Measurements from ENCODE around the gene PYGO2. TPM values are rescaled to one million over a fixed set of nuclear protein-coding genes. Genes with fewer than 3 reads are reported as not detected.

The PYGO2 gene
- total RNA-seq, 3 donors from 2014 or later (not counting 1 experiment from before 2014, with no cell fraction given), result 21.6 to 32.1 (median 27.5) TPM

DNA sequence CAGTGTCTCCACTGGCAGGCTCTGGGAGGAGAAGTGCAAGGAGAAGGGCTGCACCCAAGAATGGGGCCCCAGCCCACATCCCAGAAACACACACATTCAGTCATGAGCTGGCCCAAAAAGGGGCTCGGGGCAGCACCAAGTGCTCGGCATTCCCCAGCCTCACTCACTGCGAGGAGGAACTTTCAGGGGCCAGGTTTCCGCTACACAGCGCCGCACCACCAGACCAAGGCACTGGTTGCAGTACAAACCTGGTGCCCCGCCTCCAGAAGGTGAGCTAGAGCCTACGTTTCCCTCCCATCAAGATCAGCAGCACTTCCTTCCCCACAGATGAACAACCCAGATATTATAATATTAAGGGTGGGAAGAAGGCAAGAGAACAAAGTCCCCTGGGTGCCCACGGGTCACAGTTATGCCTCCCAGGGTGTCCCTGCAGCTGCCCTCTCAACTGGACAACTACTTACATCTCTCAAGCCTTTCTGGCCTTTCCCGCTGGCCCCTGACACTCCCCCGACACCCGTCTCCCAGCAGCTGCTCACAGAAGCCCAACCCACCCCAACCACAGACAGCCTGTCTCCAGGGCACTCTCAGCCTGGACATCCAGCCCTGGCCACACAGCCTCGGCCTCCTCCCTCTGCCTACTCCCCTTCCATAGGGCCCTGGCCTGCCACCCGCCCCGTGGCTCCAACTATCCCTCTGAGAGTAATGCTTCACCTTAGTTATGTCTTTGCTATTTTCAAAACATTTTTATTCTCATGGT is 9.5 kb downstream of the PYGO2 start:
- intact Hi-C loops (cut with micrococcal nuclease), result no loop called here
- ATAC-seq (no peak), DNase-seq (peak in 1 of 2 donors; percentile 87)
- no peak for TF ChIP-seq CTCF (IDR thresholded peaks at IDR 0.05)
- Histone ChIP-seq H3K4me1 (ENCODE audit: control insufficient read depth, insufficient read depth, low read length) (peaks cover 57% of the 10 kb centered on the region), H3K9me3 (ENCODE audit: control insufficient read depth, insufficient read depth, low read length) (no peaks in the 10 kb centered on the region), H3K27me3 (ENCODE audit: control insufficient read depth, insufficient read depth, low read length) (no peaks in the 10 kb centered on the region), H3K36me3 (ENCODE audit: control insufficient read depth, insufficient read depth, low read length) (peaks cover 33% of the 10 kb centered on the region), H3K27ac (ENCODE audit: low read length) (peak overlapping the region; percentile 95), H3K4me3 (ENCODE audit: low read length) (no peak overlapping the region)
- WGBS (ENCODE audit: insufficient coverage), result 39% methylated on average over 14 of the region's 15 CpGs
- H3K9me3 Mint-ChIP-seq, result no peaks in the 10 kb centered on the region
- H3K4me3 Mint-ChIP-seq, result peak overlapping the region; percentile 68
- no peaks in the 10 kb centered on the region for H3K36me3 Mint-ChIP-seq
- no peaks in the 10 kb centered on the region for H3K27me3 Mint-ChIP-seq (ENCODE audit: low read depth in 2 of 2)
- peak overlapping the region; percentile 89 to 94 for H3K27ac Mint-ChIP-seq
- H3K4me1 Mint-ChIP-seq, result peaks cover 49 to 62% of the 10 kb centered on the region in 2 donors

DNA sequence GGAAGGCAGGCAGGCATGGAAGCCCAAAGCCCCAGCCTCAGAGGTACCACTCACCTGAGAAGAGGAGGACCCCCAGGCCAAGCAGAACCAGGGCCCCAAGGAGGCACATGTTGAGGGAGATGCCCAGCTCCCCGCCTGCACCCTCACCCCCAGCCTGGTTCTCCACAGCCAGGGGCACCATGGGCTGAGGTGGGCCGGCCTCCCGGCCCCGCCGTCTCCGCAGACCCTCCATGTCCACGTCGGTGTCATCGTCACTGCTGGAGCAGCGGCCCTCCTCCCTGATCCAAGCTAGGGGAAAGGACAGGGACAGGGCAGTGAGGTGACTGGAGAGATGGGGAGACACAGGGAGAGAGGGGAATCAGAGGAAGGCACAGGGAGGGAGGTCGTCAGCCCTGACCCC is 13.5 kb downstream of the PYGO2 start:
- Mint-ChIP-seq H3K4me3 (no peak overlapping the region), H3K9me3 (no peaks in the 10 kb centered on the region), H3K4me1 (peaks cover 18 to 40% of the 10 kb centered on the region in 2 donors), H3K27me3 (ENCODE audit: low read depth in 2 of 2) (no peaks in the 10 kb centered on the region), H3K36me3 (no peaks in the 10 kb centered on the region), H3K27ac (peak overlapping the region in 1 of 2 donors; percentile 36)
- DNase-seq, result no peak
- Histone ChIP-seq H3K27ac (ENCODE audit: low read length) (no peak overlapping the region), H3K36me3 (ENCODE audit: control insufficient read depth, insufficient read depth, low read length) (peaks cover 55% of the 10 kb centered on the region), H3K4me1 (ENCODE audit: control insufficient read depth, insufficient read depth, low read length) (peaks cover 41% of the 10 kb centered on the region), H3K27me3 (ENCODE audit: control insufficient read depth, insufficient read depth, low read length) (no peaks in the 10 kb centered on the region), H3K4me3 (ENCODE audit: low read length) (no peak overlapping the region), H3K9me3 (ENCODE audit: control insufficient read depth, insufficient read depth, low read length) (no peaks in the 10 kb centered on the region)
- intact Hi-C loops (cut with micrococcal nuclease), result no loop called here
- no peak for ATAC-seq
- TF ChIP-seq CTCF (IDR thresholded peaks at IDR 0.05), result no peak
- WGBS (ENCODE audit: insufficient coverage), result 97% methylated on average over 11 of the region's 11 CpGs

DNA sequence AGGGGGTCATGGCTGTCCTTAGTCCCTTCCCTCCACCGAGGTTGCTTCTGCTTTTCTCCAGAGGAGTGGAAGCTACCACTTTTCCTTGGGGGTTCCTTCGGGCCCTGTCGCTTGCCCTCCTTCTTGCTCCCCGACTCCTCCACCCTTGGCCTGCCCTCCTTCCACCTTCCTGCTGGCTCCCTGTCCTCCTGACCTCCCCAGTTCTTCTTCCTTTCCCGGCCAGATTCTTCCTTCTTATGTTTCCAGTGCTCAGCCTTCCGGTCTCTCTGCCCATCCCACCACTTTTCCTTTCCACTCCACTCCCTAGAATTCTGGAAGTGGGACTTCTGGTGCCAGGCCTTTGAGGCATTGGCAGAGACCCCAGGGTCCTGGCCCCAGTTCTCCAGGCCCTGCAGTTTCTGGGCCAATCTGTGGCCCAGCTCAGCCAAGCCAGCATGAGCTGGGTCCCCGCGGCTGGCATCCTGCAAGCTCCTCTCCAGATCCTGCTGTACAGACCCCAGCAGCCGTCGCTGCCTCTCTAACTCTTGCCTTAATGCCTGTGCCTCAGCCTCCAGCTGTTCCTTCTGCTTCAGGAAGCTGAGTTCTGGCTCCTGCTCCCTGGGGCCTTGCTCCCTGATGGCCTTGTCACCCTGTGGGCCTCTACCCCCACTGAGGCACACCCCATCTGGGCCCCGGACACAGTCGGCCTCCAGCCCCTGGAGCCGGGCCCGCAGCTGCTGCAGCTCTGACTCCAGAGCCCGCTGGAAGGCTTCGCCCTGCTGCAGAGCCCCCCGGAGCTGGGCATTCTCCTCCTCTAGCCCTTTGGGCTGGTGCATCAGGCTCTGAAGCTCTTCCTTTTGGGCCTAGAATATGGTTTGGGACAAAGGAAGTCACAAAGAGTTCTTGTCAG is 15.4 kb downstream of the PYGO2 start:
- Mint-ChIP-seq H3K4me1 (peaks cover 4 to 25% of the 10 kb centered on the region in 2 donors), H3K27me3 (ENCODE audit: low read depth in 2 of 2) (no peaks in the 10 kb centered on the region), H3K9me3 (no peaks in the 10 kb centered on the region), H3K4me3 (peak overlapping the region; percentile 40), H3K27ac (peak overlapping the region; percentile 25 to 71), H3K36me3 (no peaks in the 10 kb centered on the region)
- H3K27me3 ChIP-seq (ENCODE audit: control insufficient read depth, insufficient read depth, low read length), result no peaks in the 10 kb centered on the region
- intact Hi-C loops (cut with micrococcal nuclease), result no loop called here
- 91% methylated on average over 17 of the region's 17 CpGs for WGBS (ENCODE audit: insufficient coverage)
- H3K36me3 ChIP-seq (ENCODE audit: control insufficient read depth, insufficient read depth, low read length), result peaks cover 49% of the 10 kb centered on the region
- no peak for TF ChIP-seq CTCF (IDR thresholded peaks at IDR 0.05)
- ATAC-seq (no peak), DNase-seq (no peak)
- H3K27ac ChIP-seq (ENCODE audit: low read length), result no peak overlapping the region
- no peaks in the 10 kb centered on the region for H3K9me3 ChIP-seq (ENCODE audit: control insufficient read depth, insufficient read depth, low read length)
- H3K4me3 ChIP-seq (ENCODE audit: low read length), result no peak overlapping the region
- peaks cover 41% of the 10 kb centered on the region for H3K4me1 ChIP-seq (ENCODE audit: control insufficient read depth, insufficient read depth, low read length)

Data from natural killer cell (primary cell).